CD1c-positive myeloid dendritic cell (primary cell): ENCODE results near the gene NR3C2.
"Not testable (repeated sequence)": the region's sequence is repeated elsewhere in the genome, so short reads cannot be mapped to it uniquely, and the experiment has no call there.

ENCODE experiments used
- DNase-seq: peaks from one replicate; pipeline ENCODE4 v3.0.0-alpha.2; 2016; ENCODE audit errors: extremely low spot score

Gene NR3C2

GRCh38 chr4:148170408-148171365, 271.5 kb downstream of the NR3C2 start:
- no peak for DNase-seq

- no peak for DNase-seq
Observed at GRCh38 chr4:148166132-148166591, 276.1 kb downstream of the NR3C2 start.

- no peak for DNase-seq
Observed at GRCh38 chr4:148164557-148164956, 277.7 kb downstream of the NR3C2 start.

GRCh38 chr4:148162991-148163390, 279.2 kb downstream of the NR3C2 start:
- DNase-seq = no peak

- no peak for DNase-seq
Observed at GRCh38 chr4:148162519-148162918, 279.7 kb downstream of the NR3C2 start.

GRCh38 chr4:148161601-148162000, 280.6 kb downstream of the NR3C2 start:
- DNase-seq = no peak

GRCh38 chr4:148159793-148160192, 282.4 kb downstream of the NR3C2 start:
- DNase-seq = no peak

- no peak for DNase-seq
Observed at GRCh38 chr4:148154769-148155168, 287.4 kb downstream of the NR3C2 start.

- DNase-seq = no peak
Observed at GRCh38 chr4:148152868-148153625, 289.2 kb downstream of the NR3C2 start.

GRCh38 chr4:148151806-148152205, 290.4 kb downstream of the NR3C2 start:
- DNase-seq = no peak

GRCh38 chr4:148145475-148145874, 296.7 kb downstream of the NR3C2 start:
- DNase-seq = no peak

GRCh38 chr4:148143174-148143573, 299.0 kb downstream of the NR3C2 start:
- DNase-seq = no peak

- DNase-seq = no peak
Observed at GRCh38 chr4:148141501-148141900, 300.7 kb downstream of the NR3C2 start.

GRCh38 chr4:148126825-148127224, 315.4 kb downstream of the NR3C2 start:
- DNase-seq = no peak

GRCh38 chr4:148124512-148124911, 317.7 kb downstream of the NR3C2 start:
- no peak for DNase-seq

- not testable (repeated sequence) for DNase-seq
Observed at GRCh38 chr4:148123161-148123560, 319.1 kb downstream of the NR3C2 start.

- DNase-seq = no peak
Observed at GRCh38 chr4:148120216-148120615, 322.0 kb downstream of the NR3C2 start.

- no peak for DNase-seq
Observed at GRCh38 chr4:148118633-148119032, 323.6 kb downstream of the NR3C2 start.

GRCh38 chr4:148118179-148118578, 324.0 kb downstream of the NR3C2 start:
- no peak for DNase-seq

GRCh38 chr4:148116969-148117368, 325.2 kb downstream of the NR3C2 start:
- DNase-seq = no peak

GRCh38 chr4:148116264-148116663, 325.9 kb downstream of the NR3C2 start:
- no peak for DNase-seq

- DNase-seq = no peak
Observed at GRCh38 chr4:148114436-148114835, 327.8 kb downstream of the NR3C2 start.
